Osteocyte (in vitro differentiated cells): ENCODE measurements around the gene ZNF644. TPM values are rescaled to one million over a fixed set of nuclear protein-coding genes. Genes with fewer than 3 reads are reported as not detected.

Experiments used
- DNase-seq: peaks from one replicate; pipeline ENCODE4 v3.0.0; 2021; ENCODE audit warnings: mixed read lengths; ENCODE audit not compliant: unreplicated experiment; ENCODE audit errors: extremely low spot score
- H3K27ac Mint-ChIP-seq: one replicate; pipeline ENCODE4 v1.8.0; 2021; ENCODE audit warnings: mild to moderate bottlenecking, mixed read lengths; ENCODE audit not compliant: unreplicated experiment
- H3K27me3 Mint-ChIP-seq: one replicate; pipeline ENCODE4 v1.8.0; 2021; ENCODE audit warnings: mixed read lengths; ENCODE audit not compliant: unreplicated experiment
- H3K36me3 Mint-ChIP-seq: one replicate; pipeline ENCODE4 v1.8.0; 2021; ENCODE audit warnings: mixed read lengths; ENCODE audit not compliant: unreplicated experiment
- H3K4me1 Mint-ChIP-seq: one replicate; pipeline ENCODE4 v1.8.0; 2021; ENCODE audit warnings: mixed read lengths; ENCODE audit not compliant: unreplicated experiment
- H3K4me3 Mint-ChIP-seq: one replicate; pipeline ENCODE4 v1.8.0; 2021; ENCODE audit warnings: mild to moderate bottlenecking, moderate library complexity, mixed read lengths; ENCODE audit not compliant: unreplicated experiment
- H3K9me3 Mint-ChIP-seq: one replicate; pipeline ENCODE4 v1.8.0; 2021; ENCODE audit warnings: mixed read lengths; ENCODE audit not compliant: unreplicated experiment
- total RNA-seq: library from RNA; stranded (reverse); gene quantifications from 2 replicates; pipeline ENCODE4 v1.2.1, GENCODE V29; 2021
- TF ChIP-seq, protein P1 (sequence below): fragments of 200-600 bp; sonication (generic); IDR thresholded peaks from 2 replicates; pipeline ENCODE4 v1.5.0; 2021; ENCODE audit warnings: antibody characterized with exemption, mild to moderate bottlenecking, moderate library complexity

The ZNF644 gene
- total RNA-seq, 1 donor from 2014 or later, result 57.4 TPM

GRCh38 chr1:91007092-91007491 lies 14.7 kb downstream of the ZNF644 start:
- no peaks in the 10 kb centered on the region for H3K27me3 Mint-ChIP-seq
- peaks cover 22% of the 10 kb centered on the region for H3K9me3 Mint-ChIP-seq
- H3K4me3 Mint-ChIP-seq, result no peak overlapping the region
- DNase-seq, result no peak
- TF ChIP-seq, protein P1, sequence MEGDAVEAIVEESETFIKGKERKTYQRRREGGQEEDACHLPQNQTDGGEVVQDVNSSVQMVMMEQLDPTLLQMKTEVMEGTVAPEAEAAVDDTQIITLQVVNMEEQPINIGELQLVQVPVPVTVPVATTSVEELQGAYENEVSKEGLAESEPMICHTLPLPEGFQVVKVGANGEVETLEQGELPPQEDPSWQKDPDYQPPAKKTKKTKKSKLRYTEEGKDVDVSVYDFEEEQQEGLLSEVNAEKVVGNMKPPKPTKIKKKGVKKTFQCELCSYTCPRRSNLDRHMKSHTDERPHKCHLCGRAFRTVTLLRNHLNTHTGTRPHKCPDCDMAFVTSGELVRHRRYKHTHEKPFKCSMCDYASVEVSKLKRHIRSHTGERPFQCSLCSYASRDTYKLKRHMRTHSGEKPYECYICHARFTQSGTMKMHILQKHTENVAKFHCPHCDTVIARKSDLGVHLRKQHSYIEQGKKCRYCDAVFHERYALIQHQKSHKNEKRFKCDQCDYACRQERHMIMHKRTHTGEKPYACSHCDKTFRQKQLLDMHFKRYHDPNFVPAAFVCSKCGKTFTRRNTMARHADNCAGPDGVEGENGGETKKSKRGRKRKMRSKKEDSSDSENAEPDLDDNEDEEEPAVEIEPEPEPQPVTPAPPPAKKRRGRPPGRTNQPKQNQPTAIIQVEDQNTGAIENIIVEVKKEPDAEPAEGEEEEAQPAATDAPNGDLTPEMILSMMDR, result no peak
- H3K36me3 Mint-ChIP-seq, result peaks cover 18% of the 10 kb centered on the region
- H3K27ac Mint-ChIP-seq, result no peak overlapping the region
- H3K4me1 Mint-ChIP-seq, result peaks cover 9% of the 10 kb centered on the region

DNA sequence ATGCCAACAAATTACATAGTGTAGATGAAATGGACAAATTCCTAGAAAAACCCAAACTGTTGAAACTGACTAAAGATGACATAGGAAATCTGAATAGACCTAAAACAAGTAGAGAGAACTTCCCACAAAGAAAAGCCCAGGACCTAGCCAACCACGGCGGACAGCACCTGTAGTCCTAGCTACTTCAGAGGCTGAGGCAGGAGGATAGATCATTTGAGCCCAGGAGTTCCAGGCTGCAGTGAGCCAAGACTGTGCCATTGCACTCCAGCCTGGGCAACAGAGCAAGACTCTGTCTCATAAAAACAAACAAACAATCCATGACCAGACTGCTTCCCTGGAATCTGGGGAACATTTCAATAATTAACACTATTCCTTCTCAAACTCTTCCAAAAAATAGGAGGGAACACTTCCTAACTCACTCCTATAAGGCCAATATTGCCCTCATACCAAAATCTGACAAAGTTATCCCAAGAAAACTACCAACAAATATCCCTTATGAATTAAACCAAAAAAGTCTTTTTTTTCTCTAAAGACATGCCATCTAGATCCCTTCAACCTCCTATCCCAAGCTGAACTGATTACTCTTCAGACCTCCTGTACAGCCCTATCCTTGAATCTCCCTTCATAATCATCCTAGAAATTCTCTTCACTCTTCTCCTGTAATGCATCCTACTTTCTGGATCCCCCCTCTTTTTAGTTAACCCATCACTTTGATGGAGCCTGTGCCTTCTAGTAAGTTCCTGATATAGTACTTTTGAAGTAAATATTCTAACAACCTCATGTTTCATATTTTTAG lies 15.5 kb downstream of the ZNF644 start:
- peaks cover 21% of the 10 kb centered on the region for H3K36me3 Mint-ChIP-seq
- no peak for DNase-seq
- H3K9me3 Mint-ChIP-seq, result peaks cover 22% of the 10 kb centered on the region
- H3K4me3 Mint-ChIP-seq, result no peak overlapping the region
- no peaks in the 10 kb centered on the region for H3K27me3 Mint-ChIP-seq
- TF ChIP-seq, protein P1, result no peak
- no peak overlapping the region for H3K27ac Mint-ChIP-seq
- peaks cover 9% of the 10 kb centered on the region for H3K4me1 Mint-ChIP-seq

DNA sequence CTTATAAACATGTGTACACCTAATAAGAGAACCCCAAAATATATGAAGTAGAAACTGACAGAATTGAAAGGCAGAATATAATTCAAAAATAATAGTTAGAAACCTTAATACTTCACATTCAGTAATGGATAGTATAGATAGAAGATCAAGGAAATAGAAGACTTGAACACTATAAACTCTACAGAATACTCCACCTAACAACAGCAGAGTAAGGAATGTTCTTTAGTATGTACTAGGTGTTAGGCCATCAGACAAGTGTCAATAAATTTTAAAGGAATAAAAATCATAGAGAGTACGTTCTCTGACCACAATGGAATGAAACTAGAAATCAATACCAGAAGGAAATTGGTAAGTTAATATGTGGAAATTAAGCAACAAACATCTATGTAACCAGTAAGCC lies 16.6 kb downstream of the ZNF644 start:
- Mint-ChIP-seq H3K36me3 (peaks cover 26% of the 10 kb centered on the region), H3K9me3 (peaks cover 25% of the 10 kb centered on the region), H3K4me3 (no peak overlapping the region), H3K27me3 (no peaks in the 10 kb centered on the region), H3K27ac (no peak overlapping the region), H3K4me1 (peaks cover 7% of the 10 kb centered on the region)
- TF ChIP-seq, protein P1, result no peak
- no peak for DNase-seq

DNA sequence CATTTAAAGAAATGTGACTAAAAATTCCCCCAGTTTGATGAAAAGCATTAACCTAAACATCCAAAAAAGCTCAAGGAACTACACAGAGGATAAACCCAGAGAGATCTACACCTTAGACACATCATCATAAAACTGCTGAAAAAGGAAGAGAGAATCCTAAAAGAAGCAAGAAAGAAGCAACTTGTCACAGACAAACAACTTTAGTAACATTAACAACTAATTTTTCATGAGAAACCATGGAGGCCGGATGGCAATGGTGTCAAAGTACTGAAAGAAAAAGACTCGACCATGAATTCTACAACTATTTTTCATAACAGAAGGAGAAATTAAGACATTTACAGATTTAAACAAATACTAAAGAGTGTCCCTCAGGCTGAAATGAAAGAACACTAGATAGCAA lies 17.7 kb downstream of the ZNF644 start:
- Mint-ChIP-seq H3K4me1 (peaks cover 7% of the 10 kb centered on the region), H3K9me3 (peaks cover 36% of the 10 kb centered on the region), H3K4me3 (no peak overlapping the region), H3K27ac (no peak overlapping the region), H3K27me3 (no peaks in the 10 kb centered on the region), H3K36me3 (peaks cover 31% of the 10 kb centered on the region)
- no peak for DNase-seq
- TF ChIP-seq, protein P1, result no peak

DNA sequence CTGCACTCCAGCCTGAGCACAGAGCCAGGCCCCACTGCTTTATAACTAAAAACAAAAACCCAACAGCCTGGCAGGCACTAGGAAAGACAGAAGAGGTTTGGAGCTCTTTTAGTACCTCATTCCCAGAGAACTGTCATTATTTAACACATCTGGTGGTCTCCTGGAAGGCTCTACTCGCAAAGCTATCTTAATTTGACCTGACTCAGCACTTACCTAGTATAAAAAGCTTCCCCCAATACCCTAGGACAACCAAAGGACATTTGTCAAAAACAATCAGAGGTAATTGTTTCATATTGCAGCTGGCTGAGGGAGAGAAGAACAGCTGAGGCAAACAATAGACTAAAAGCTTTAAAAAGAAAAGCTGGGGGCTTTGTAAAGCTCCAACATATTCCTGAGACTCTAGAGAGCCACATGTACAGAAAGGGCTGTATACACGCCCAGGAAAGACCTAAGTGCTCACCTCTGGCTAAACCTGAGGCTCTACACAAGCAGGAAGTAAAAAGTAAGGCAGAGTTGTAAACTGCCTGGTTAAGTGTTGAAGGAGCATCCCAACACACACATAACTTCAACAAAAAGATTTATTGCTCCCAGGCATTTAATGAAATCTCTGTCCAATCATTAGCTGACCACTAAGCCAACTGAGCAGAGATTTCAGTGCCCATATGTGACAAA lies 25.0 kb downstream of the ZNF644 start:
- Mint-ChIP-seq H3K27me3 (no peaks in the 10 kb centered on the region), H3K36me3 (peaks cover 32% of the 10 kb centered on the region)

More for the DNA sequence above, 25.0 kb downstream of the ZNF644 start:
- peaks cover 42% of the 10 kb centered on the region for H3K9me3 Mint-ChIP-seq
- H3K4me3 Mint-ChIP-seq, result no peak overlapping the region
- H3K4me1 Mint-ChIP-seq, result peaks cover 7% of the 10 kb centered on the region
- DNase-seq, result no peak
- TF ChIP-seq, protein P1, result no peak
- H3K27ac Mint-ChIP-seq, result no peak overlapping the region
